Mucosa of descending colon (tissue), 3 donors: ENCODE data around the gene CAPG. TPM values are rescaled to one million over a fixed set of nuclear protein-coding genes. Genes with fewer than 3 reads are reported as not detected.
A peak's percentile ranks its signal among the peaks of the same experiment; 100 is the strongest.
"Not testable (repeated sequence)": the region's sequence is repeated elsewhere in the genome, so short reads cannot be mapped to it uniquely, and the experiment has no call there.

ENCODE experiments used
- ATAC-seq: fragments of 200-7000 bp; cut with Tn5 transposase; one replicate; pipeline ENCODE4 v1.9.1; 2020; ENCODE audit warnings: mild to moderate bottlenecking, moderate library complexity
- DNase-seq, 3 donors: peaks; one replicate each; pipeline ENCODE4 v3.0.0-alpha.2; 2020
- H3K36me3 ChIP-seq: fragments of 200-600 bp; one replicate; pipeline ENCODE4 v1.8.0; 2021; ENCODE audit warnings: low read depth, mild to moderate bottlenecking
- H3K4me1 ChIP-seq: fragments of 200-600 bp; one replicate; pipeline ENCODE4 v1.8.0; 2021; ENCODE audit warnings: low read depth, mild to moderate bottlenecking
- H3K4me3 ChIP-seq: fragments of 200-600 bp; one replicate; pipeline ENCODE4 v1.8.0; 2021; ENCODE audit warnings: mild to moderate bottlenecking
- H3K9me3 ChIP-seq: fragments of 200-600 bp; one replicate; pipeline ENCODE4 v1.8.0; 2021; ENCODE audit warnings: mild to moderate bottlenecking
- CTCF ChIP-seq: fragments of 200-600 bp; IDR thresholded peaks from one replicate; pipeline ENCODE4 v1.8.0; 2022; ENCODE audit warnings: antibody characterized with exemption, mild to moderate bottlenecking
- intact Hi-C, 2 donors: fragments of 100-400 bp; cut with DNase I in 1 of 2; cut with micrococcal nuclease in 1 of 2; formaldehyde crosslinking; loops; one replicate each; pipeline versions ENCODE4 v1.11.0 to v1.11.1; 2022; cut with DNase I, micrococcal nuclease
- total RNA-seq, 3 donors: library from RNA; stranded (reverse); fragmentation: NEBNext Ultra II Directional in 2 of 3; extraction: Animal tissue kit (Norgen Biotek cat#: 25700) in 2 of 3; gene quantifications; one replicate each; pipeline versions ENCODE4 v1.2.1 to v1.2.4, GENCODE V29; 2021 to 2023
- donor health status: DM: no; HTN: no; CAD: no; lungs with moderate emphysema.
- donor health status: DM: no; HTN: no; CAD: no.
- donor health status: DM: no; HTN: yes; CAD: no.

Gene CAPG
- total RNA-seq, 3 donors from 2014 or later, result 46.3 to 103 (median 71.2) TPM

GRCh38 chr2:85441864-85442263 lies 31.7 kb upstream of the CAPG start:
- Histone ChIP-seq H3K4me1 (peaks cover 15% of the 10 kb centered on the region), H3K36me3 (no peaks in the 10 kb centered on the region), H3K9me3 (no peaks in the 10 kb centered on the region), H3K4me3 (no peak overlapping the region)
- ATAC-seq, result no peak
- no peak for DNase-seq
- intact Hi-C loops, result no loop called here
- no peak for TF ChIP-seq CTCF

- TF ChIP-seq CTCF, result no peak
- no peak for DNase-seq
- Histone ChIP-seq H3K36me3 (no peaks in the 10 kb centered on the region), H3K4me1 (peaks cover 20% of the 10 kb centered on the region), H3K9me3 (no peaks in the 10 kb centered on the region), H3K4me3 (no peak overlapping the region)
- intact Hi-C loops, result no loop called here
- no peak for ATAC-seq
These were observed 30.6 kb upstream of the CAPG start for GRCh38 chr2:85440729-85441128.

DNA sequence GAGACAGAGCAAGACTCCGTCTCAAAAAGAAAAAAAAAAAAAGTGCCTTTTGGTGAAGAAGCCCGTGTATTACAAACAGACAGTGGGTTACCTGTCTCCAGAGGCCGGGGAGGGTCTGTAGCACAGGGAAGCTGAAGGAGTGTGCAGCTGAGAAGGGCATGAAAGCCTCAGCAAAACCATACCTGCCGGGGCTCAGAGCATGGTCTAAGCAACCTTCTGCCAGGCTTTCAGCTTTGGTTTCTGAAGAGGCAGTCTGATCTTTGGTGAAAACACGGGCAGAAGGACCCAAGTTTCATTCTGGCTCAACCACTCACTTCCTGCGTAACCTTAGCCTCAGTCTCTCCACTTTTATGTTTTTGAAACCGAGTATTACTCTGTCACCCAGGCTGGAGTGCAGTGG lies 29.8 kb upstream of the CAPG start:
- no peaks in the 10 kb centered on the region for H3K36me3 ChIP-seq
- no peak for TF ChIP-seq CTCF
- no peak for ATAC-seq
- H3K4me3 ChIP-seq, result no peak overlapping the region
- intact Hi-C loops, result loop anchor here in 1 of 2 donors (5.0 kb wide), 1 partner anchor 97 kb away; the partner anchor contains the start of gene MAT2A
- no peak for DNase-seq
- no peaks in the 10 kb centered on the region for H3K9me3 ChIP-seq
- peaks cover 20% of the 10 kb centered on the region for H3K4me1 ChIP-seq

GRCh38 chr2:85439569-85439968 lies 29.4 kb upstream of the CAPG start:
- DNase-seq, H3K36me3 ChIP-seq: not testable (repeated sequence)
- intact Hi-C loops, result loop anchor here in 1 of 2 donors (5.0 kb wide), 1 partner anchor 98 kb away; the partner anchor contains the start of gene MAT2A

DNA sequence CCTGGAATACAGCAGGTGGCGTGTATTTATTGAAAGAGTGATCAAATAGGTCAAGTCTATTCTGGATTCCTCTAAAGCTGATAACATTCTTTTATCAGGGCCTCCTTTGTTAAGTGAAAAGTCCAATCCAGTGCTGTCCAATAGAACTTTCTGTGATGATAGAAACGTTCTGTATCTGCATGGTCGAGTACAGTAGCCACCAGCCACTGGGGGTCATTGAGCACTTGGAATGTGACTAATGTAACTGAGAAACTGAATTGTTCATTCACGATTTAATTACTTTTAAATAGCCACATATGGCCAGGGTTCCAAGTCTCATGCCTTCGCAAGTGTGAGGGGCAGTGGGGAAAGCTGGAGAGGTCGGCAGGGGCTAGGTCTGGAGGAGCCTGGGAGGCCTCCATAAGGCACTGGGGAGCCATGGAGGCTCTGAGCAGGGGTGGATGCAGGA lies 28.9 kb upstream of the CAPG start:
- no peaks in the 10 kb centered on the region for H3K9me3 ChIP-seq
- ATAC-seq (no peak), DNase-seq (no peak)
- no peak overlapping the region for H3K4me3 ChIP-seq
- no peaks in the 10 kb centered on the region for H3K36me3 ChIP-seq
- TF ChIP-seq CTCF, result no peak
- peaks cover 20% of the 10 kb centered on the region for H3K4me1 ChIP-seq
- intact Hi-C loops, result loop anchor here in 1 of 2 donors (5.0 kb wide), 1 partner anchor 98 kb away; the partner anchor contains the start of gene MAT2A

More at GRCh38 chr2:85439569-85439968, 29.4 kb upstream of the CAPG start:
- not testable (repeated sequence) for H3K9me3 ChIP-seq, ATAC-seq, H3K4me3 ChIP-seq
- H3K4me1 ChIP-seq, result peaks cover 20% of the 10 kb centered on the region

GRCh38 chr2:85438201-85439024 lies 28.2 kb upstream of the CAPG start:
- Histone ChIP-seq H3K4me3 (no peak overlapping the region), H3K36me3 (no peaks in the 10 kb centered on the region), H3K9me3 (no peaks in the 10 kb centered on the region), H3K4me1 (peaks cover 20% of the 10 kb centered on the region)
- TF ChIP-seq CTCF, result no peak
- ATAC-seq (peak; percentile 12), DNase-seq (peak in 1 of 3 donors; percentile 65)
- intact Hi-C loops, result loop anchor here in 1 of 2 donors (5.0 kb wide), 1 partner anchor 99 kb away; the partner anchor contains the start of gene MAT2A
